Gastroesophageal sphincter (tissue), 3 donors: ENCODE data around the gene TENT5A.

ENCODE experiments used
- CTCF ChIP-seq, 4 experiments: fragments of 200-600 bp in 2 of 4; fragments of 450-650 bp in 2 of 4; sonication (generic) in 1 of 4; IDR thresholded peaks; one replicate each; pipeline ENCODE4 v1.5.1; 2017 to 2019; ENCODE audit warnings: antibody characterized with exemption in 4 of 4, mild to moderate bottlenecking in 2 of 4, moderate library complexity in 2 of 4
- EP300 ChIP-seq: sonication (generic); formaldehyde crosslinking; IDR thresholded peaks from one replicate; pipeline ENCODE4 v1.6.1; 2017; ENCODE audit warnings: antibody characterized with exemption, mild to moderate bottlenecking

GRCh38 chr6:81777586-81778268, 25.2 kb upstream of the TENT5A start:
- TF ChIP-seq CTCF (IDR thresholded peaks at IDR 0.05) (no peak), EP300 (no peak)
